SH-SY5Y (cell line): ENCODE data around the gene AFF4.

Experiments used
- GATA2 ChIP-seq: IDR thresholded peaks from 2 replicates; pipeline ENCODE4 v1.6.1; 2011; ENCODE audit warnings: mild to moderate bottlenecking, low read depth, low read length
- GATA3 ChIP-seq: IDR thresholded peaks from 2 replicates; pipeline ENCODE4 v1.6.1; 2011; ENCODE audit warnings: low read depth, mild to moderate bottlenecking, low read length, moderate library complexity

- no peak for TF ChIP-seq GATA3
- TF ChIP-seq GATA2 = no peak
Measured at GRCh38 chr5:132837868-132838267, 125.6 kb downstream of the AFF4 start.
